Measurements from ENCODE around the gene GPR78. TPM values are rescaled to one million over a fixed set of nuclear protein-coding genes. Genes with fewer than 3 reads are reported as not detected.

Gene GPR78
- total RNA-seq, 1 experiment from 2014 or later = not detected

DNA sequence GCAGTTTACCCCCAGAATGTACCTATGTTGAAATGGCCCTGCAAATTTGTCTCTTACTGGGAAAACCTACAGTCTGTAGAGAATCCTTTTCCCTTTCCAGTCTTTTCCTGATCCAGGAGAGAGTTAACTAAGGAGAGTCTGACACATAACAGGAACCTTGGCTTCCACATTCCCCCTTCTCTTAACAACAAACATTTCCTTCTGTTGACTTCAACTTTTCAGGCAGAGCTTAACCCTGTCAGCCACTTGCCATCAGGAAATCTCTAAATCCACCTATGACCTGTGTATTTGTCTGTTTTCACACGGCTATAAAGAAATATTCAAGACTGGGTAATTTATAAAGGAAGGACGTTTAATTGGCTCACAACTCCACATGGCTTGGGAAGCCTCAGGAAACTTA lies 45.6 kb upstream of the GPR78 start:
- intact Hi-C loops (cut with micrococcal nuclease; ENCODE audit: unreplicated experiment) = no loop called here
- Histone ChIP-seq H3K9me3 (ENCODE audit: control insufficient read depth, insufficient read depth, low read depth, low read length) (no peaks in the 10 kb centered on the region), H3K4me1 (ENCODE audit: control insufficient read depth, insufficient read depth, low read length) (no peaks in the 10 kb centered on the region; the same call in 1 of the 2 replicates), H3K36me3 (ENCODE audit: control insufficient read depth, insufficient read depth, low read length) (no peaks in the 10 kb centered on the region), H3K27ac (ENCODE audit: low read length) (no peak overlapping the region), H3K4me3 (ENCODE audit: low read depth in 2 of 2, low read length in 2 of 2) (no peak overlapping the region), H3K27me3 (ENCODE audit: control insufficient read depth, insufficient read depth, low read length) (no peaks in the 10 kb centered on the region)
- DNase-seq (ENCODE audit: low read depth, low spot score) (no peak), ATAC-seq (no peak)
- in situ Hi-C loops (cut with HindIII; ENCODE audit: low pct_unique_long_range_greater_than_20kb, low sequenced_read_pairs) = no loop called here
- ChIA-PET POLR2A (no interaction called here), CTCF (no interaction called here)
- TF ChIP-seq POLR2AphosphoS5 (IDR thresholded peaks at IDR 0.05; ENCODE audit: low read depth, low read length) (no peak), TCF7L2 (IDR thresholded peaks at IDR 0.05; ENCODE audit: low read depth, low read length) (no peak)
- TF ChIP-seq, protein P1, sequence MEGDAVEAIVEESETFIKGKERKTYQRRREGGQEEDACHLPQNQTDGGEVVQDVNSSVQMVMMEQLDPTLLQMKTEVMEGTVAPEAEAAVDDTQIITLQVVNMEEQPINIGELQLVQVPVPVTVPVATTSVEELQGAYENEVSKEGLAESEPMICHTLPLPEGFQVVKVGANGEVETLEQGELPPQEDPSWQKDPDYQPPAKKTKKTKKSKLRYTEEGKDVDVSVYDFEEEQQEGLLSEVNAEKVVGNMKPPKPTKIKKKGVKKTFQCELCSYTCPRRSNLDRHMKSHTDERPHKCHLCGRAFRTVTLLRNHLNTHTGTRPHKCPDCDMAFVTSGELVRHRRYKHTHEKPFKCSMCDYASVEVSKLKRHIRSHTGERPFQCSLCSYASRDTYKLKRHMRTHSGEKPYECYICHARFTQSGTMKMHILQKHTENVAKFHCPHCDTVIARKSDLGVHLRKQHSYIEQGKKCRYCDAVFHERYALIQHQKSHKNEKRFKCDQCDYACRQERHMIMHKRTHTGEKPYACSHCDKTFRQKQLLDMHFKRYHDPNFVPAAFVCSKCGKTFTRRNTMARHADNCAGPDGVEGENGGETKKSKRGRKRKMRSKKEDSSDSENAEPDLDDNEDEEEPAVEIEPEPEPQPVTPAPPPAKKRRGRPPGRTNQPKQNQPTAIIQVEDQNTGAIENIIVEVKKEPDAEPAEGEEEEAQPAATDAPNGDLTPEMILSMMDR (IDR thresholded peaks at IDR 0.05) = no peak
- BruUV-seq (replicated peaks) = no TSS peak

DNA sequence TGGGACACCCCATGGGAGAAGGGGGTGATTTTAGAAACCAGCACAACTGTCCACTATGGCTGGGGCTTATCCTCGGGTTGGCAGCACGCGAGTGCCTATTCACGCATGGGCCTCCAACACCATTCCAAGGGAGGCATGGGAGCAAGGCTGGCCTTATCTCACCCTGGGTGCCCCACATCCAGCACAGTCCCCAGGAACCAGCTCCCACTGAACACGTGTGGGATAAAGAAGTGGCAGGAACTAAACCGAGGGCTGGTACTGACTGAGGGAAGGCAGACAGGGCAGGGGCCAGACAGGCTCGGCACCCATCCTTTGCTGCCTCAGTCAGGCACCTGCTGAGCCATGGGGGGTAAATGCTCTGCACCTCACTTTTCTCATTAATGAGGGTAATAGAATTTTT lies 43.7 kb upstream of the GPR78 start:
- TF ChIP-seq SIN3A (IDR thresholded peaks at IDR 0.05; ENCODE audit: borderline replicate concordance, insufficient read depth, low read depth, low read length) = no peak
- TF ChIP-seq POLR2AphosphoS5 (IDR thresholded peaks at IDR 0.05; ENCODE audit: low read depth, low read length) = no peak
- TF ChIP-seq, protein P1 (IDR thresholded peaks at IDR 0.05) = no peak
- TF ChIP-seq, protein P2, sequence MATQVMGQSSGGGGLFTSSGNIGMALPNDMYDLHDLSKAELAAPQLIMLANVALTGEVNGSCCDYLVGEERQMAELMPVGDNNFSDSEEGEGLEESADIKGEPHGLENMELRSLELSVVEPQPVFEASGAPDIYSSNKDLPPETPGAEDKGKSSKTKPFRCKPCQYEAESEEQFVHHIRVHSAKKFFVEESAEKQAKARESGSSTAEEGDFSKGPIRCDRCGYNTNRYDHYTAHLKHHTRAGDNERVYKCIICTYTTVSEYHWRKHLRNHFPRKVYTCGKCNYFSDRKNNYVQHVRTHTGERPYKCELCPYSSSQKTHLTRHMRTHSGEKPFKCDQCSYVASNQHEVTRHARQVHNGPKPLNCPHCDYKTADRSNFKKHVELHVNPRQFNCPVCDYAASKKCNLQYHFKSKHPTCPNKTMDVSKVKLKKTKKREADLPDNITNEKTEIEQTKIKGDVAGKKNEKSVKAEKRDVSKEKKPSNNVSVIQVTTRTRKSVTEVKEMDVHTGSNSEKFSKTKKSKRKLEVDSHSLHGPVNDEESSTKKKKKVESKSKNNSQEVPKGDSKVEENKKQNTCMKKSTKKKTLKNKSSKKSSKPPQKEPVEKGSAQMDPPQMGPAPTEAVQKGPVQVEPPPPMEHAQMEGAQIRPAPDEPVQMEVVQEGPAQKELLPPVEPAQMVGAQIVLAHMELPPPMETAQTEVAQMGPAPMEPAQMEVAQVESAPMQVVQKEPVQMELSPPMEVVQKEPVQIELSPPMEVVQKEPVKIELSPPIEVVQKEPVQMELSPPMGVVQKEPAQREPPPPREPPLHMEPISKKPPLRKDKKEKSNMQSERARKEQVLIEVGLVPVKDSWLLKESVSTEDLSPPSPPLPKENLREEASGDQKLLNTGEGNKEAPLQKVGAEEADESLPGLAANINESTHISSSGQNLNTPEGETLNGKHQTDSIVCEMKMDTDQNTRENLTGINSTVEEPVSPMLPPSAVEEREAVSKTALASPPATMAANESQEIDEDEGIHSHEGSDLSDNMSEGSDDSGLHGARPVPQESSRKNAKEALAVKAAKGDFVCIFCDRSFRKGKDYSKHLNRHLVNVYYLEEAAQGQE (IDR thresholded peaks at IDR 0.05; ENCODE audit: insufficient read depth in 1 of 2, low read depth in 2 of 2, low read length in 1 of 2) = no peak
- TF ChIP-seq TCF7L2 (IDR thresholded peaks at IDR 0.05; ENCODE audit: low read depth, low read length) = no peak
- no peak for ATAC-seq
- in situ Hi-C loops (cut with HindIII; ENCODE audit: low pct_unique_long_range_greater_than_20kb, low sequenced_read_pairs) (no loop called here), intact Hi-C loops (cut with micrococcal nuclease; ENCODE audit: unreplicated experiment) (no loop called here)
- Histone ChIP-seq H3K4me3 (ENCODE audit: low read depth in 2 of 2, low read length in 2 of 2) (no peak overlapping the region), H3K27me3 (ENCODE audit: control insufficient read depth, insufficient read depth, low read length) (no peaks in the 10 kb centered on the region), H3K27ac (ENCODE audit: low read length) (no peak overlapping the region), H3K9me3 (ENCODE audit: control insufficient read depth, insufficient read depth, low read depth, low read length) (no peaks in the 10 kb centered on the region), H3K36me3 (ENCODE audit: control insufficient read depth, insufficient read depth, low read length) (no peaks in the 10 kb centered on the region), H3K4me1 (ENCODE audit: control insufficient read depth, insufficient read depth, low read length) (no peaks in the 10 kb centered on the region; the same call in 1 of the 2 replicates)
- ChIA-PET CTCF (no interaction called here), POLR2A (no interaction called here)
- no TSS peak for BruUV-seq (replicated peaks)
- DNase-seq (ENCODE audit: low read depth, low spot score) = no peak
